ENCODE results near the gene CEACAM4. TPM values are rescaled to one million over a fixed set of nuclear protein-coding genes. Genes with fewer than 3 reads are reported as not detected.

The CEACAM4 gene
- total RNA-seq, 3 donors from 2014 or later: 0.25 to 1.2 TPM; not detected in 1

DNA sequence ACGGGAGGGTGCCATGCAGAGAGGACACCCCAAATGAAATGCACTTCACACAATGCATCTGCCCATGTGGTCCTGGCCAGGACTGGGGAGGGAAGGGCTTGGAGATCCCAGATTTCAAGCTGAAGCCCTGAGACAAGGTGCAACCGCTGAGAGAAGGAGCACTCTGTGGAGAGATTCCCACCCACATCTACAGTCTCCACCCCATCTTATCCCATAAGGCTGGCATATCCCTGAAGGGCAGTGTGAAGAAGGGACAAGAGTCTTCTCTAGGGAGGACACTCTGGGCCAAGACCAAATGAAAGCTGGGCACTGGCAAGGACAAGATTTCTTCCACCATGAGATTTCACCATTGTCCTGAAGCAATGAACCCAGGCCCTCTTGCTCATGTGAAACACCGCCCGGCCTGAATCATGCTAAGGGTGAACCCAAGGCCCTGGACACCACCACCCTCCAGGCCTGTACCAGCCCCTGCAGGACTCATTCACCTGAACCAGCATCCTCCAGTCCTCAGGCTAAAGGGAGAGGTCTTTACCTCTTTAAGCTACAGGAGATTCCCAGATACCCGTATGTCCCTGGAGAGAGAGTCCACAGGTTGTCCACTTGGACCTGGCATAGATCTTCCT is 20.5 kb downstream of the CEACAM4 start:
- H3K4me1 ChIP-seq (ENCODE audit: low read depth): no peaks in the 10 kb centered on the region
- no peak for ATAC-seq
- no peak overlapping the region for H3K4me3 ChIP-seq
- intact Hi-C loops (cut with DNase I, micrococcal nuclease): no loop called here
- no peak for DNase-seq
- TF ChIP-seq, protein P1, sequence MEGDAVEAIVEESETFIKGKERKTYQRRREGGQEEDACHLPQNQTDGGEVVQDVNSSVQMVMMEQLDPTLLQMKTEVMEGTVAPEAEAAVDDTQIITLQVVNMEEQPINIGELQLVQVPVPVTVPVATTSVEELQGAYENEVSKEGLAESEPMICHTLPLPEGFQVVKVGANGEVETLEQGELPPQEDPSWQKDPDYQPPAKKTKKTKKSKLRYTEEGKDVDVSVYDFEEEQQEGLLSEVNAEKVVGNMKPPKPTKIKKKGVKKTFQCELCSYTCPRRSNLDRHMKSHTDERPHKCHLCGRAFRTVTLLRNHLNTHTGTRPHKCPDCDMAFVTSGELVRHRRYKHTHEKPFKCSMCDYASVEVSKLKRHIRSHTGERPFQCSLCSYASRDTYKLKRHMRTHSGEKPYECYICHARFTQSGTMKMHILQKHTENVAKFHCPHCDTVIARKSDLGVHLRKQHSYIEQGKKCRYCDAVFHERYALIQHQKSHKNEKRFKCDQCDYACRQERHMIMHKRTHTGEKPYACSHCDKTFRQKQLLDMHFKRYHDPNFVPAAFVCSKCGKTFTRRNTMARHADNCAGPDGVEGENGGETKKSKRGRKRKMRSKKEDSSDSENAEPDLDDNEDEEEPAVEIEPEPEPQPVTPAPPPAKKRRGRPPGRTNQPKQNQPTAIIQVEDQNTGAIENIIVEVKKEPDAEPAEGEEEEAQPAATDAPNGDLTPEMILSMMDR (IDR thresholded peaks at IDR 0.05): no peak
- H3K9me3 ChIP-seq: no peaks in the 10 kb centered on the region
- no peaks in the 10 kb centered on the region for H3K36me3 ChIP-seq (ENCODE audit: low read depth)

DNA sequence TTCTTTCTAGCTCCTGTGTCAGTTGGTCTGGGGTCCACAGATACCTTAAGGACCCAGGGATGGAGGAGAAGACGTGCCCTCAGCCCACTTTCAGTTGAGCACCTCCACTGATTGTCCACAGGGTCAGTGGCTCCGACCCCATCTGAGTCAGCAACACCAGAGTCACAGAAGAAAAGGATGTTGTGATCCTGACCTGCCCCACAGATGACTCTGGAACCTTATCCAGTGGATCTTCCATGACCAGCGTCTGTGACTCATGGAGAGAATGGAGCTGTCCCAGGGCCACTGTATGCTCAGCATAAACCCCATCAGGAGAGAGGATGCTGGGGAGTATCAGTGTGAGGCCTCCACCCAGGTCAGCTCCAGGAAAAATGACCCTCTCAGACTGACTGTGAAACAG is 22.0 kb downstream of the CEACAM4 start:
- Histone ChIP-seq H3K36me3 (ENCODE audit: low read depth) (no peaks in the 10 kb centered on the region), H3K9me3 (no peaks in the 10 kb centered on the region), H3K4me1 (ENCODE audit: low read depth) (no peaks in the 10 kb centered on the region), H3K4me3 (no peak overlapping the region)
- DNase-seq: no peak
- intact Hi-C loops (cut with DNase I, micrococcal nuclease): no loop called here
- ATAC-seq: no peak
- TF ChIP-seq, protein P1 (IDR thresholded peaks at IDR 0.05): no peak

DNA sequence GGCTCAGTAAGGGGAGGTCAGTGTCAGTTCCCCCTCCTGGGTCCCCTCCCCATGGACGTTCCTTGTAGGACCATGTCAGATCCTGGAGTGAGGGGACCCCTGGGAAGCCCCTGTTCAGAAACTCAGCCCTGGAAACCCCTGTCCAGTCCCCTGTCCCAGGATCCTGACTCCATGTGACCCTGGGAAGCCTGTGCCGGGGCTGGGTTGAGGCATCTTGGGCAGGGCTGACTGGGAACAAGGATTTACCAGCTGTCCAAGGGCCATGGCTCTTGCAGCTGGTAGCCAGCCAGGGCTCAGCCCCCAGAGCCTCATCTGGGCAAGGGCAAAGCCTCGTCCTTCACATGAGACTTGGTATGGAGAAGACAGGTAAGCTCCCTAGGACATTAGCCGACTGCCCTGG is 25.1 kb downstream of the CEACAM4 start:
- Histone ChIP-seq H3K9me3 (no peaks in the 10 kb centered on the region), H3K4me3 (no peak overlapping the region), H3K4me1 (ENCODE audit: low read depth) (no peaks in the 10 kb centered on the region), H3K36me3 (ENCODE audit: low read depth) (no peaks in the 10 kb centered on the region)
- no peak for DNase-seq
- TF ChIP-seq, protein P1 (IDR thresholded peaks at IDR 0.05): no peak
- intact Hi-C loops (cut with DNase I, micrococcal nuclease): no loop called here
- no peak for ATAC-seq

DNA sequence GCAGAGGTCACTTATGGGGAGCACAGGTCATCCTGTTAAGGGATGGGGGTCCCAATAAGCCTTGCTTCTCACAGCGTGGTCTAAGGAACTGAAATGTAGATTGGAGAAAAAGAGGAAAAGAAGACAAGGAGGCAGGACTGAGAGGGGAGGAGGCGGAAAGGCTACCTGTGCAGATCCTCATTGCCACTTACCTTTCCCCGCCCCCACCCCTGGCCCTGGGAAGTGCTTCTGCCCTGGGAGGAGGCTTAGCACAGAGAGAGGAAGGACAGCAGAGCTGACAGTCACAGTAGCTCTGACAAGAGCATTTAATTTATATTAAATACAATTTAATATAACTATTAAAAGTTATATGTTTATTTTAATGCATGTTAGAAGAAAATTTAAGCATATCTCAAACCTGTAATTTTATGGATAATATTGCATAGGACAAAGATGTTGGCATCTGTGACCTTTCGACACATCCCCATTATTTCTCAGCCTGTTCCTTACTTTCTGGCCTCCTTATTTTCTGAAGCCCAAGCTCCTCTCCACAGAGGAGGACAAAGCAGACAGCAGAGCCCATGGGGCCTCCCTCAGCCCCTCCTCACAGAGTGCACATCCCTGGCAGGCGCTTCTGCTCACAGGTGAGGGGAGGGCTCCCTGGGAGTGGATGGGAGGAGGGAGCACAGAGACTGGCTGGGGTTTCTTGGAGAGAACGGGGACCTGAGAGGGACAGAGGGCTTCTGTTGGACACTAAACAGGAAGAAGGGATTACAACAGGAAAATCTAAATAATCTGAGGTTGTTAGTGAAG is 27.5 kb downstream of the CEACAM4 start:
- Histone ChIP-seq H3K4me1 (ENCODE audit: low read depth) (no peaks in the 10 kb centered on the region), H3K36me3 (ENCODE audit: low read depth) (no peaks in the 10 kb centered on the region), H3K4me3 (no peak overlapping the region), H3K9me3 (no peaks in the 10 kb centered on the region)
- DNase-seq (no peak), ATAC-seq (no peak)
- TF ChIP-seq, protein P1 (IDR thresholded peaks at IDR 0.05): no peak
- intact Hi-C loops (cut with DNase I, micrococcal nuclease): no loop called here

DNA sequence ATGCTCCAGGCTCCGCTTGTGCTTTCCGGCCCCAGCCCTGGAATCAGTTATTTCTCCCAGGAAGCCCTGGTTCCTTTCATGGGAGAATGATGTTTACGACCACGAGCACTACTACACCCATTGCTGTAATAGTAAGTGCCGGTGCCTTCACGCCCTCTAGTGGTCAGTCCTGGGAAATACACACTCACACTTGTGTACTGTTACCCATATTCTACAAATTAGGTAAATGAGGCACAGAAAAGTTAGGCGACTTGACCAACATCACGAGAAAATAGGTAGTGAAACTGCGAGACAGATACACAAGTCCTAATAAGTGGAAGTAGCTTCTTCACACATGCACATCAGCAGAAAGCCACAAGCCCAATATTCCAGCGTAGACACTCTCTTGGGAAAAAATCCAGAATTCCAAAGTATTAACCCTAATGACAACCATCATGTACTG is 29.3 kb downstream of the CEACAM4 start:
- TF ChIP-seq, protein P1 (IDR thresholded peaks at IDR 0.05): peak; percentile 83
- Histone ChIP-seq H3K36me3 (ENCODE audit: low read depth) (no peaks in the 10 kb centered on the region), H3K9me3 (no peaks in the 10 kb centered on the region), H3K4me1 (ENCODE audit: low read depth) (no peaks in the 10 kb centered on the region), H3K4me3 (no peak overlapping the region)
- intact Hi-C loops (cut with DNase I, micrococcal nuclease): no loop called here
- ATAC-seq (peak; percentile 92), DNase-seq (peak in 1 of 3 donors; percentile 87)

Measured in mucosa of descending colon (tissue), 3 donors.